HG02571 (cell line): Measurements from ENCODE around the gene AOC3.
A peak's percentile ranks its signal among the peaks of the same experiment; 100 is the strongest.

Source experiments
- ATAC-seq: cut with Tn5 transposase; IDR thresholded peaks from one replicate; pipeline ENCODE4 v1.9.1; 2021; ENCODE audit warnings: mild to moderate bottlenecking, moderate library complexity; ENCODE audit not compliant: unreplicated experiment

The AOC3 gene

GRCh38 chr17:42850954-42851353 is at the start of gene AOC3:
AOC3 (plus strand) TSS chr17:42851199; CDS start chr17:42851344, 145 bp downstream.
- no peak for ATAC-seq

- ATAC-seq, result no peak
These were observed 47.7 kb upstream of the AOC3 start for GRCh38 chr17:42803074-42803883.

GRCh38 chr17:42804918-42805367 is 46.1 kb upstream of the AOC3 start:
- no peak for ATAC-seq

GRCh38 chr17:42806249-42806648 is 44.8 kb upstream of the AOC3 start:
- ATAC-seq, result no peak

- no peak for ATAC-seq
These were observed 41.7 kb upstream of the AOC3 start for GRCh38 chr17:42809250-42809649.

GRCh38 chr17:42814633-42815399 is 36.2 kb upstream of the AOC3 start:
- no peak for ATAC-seq

- ATAC-seq, result no peak
These were observed 33.1 kb upstream of the AOC3 start for GRCh38 chr17:42817866-42818265.

- no peak for ATAC-seq
These were observed 32.6 kb upstream of the AOC3 start for GRCh38 chr17:42818379-42818778.

- no peak for ATAC-seq
These were observed 31.0 kb upstream of the AOC3 start for GRCh38 chr17:42819939-42820535.

GRCh38 chr17:42821176-42821575 is 29.8 kb upstream of the AOC3 start:
- no peak for ATAC-seq

GRCh38 chr17:42827472-42827871 is 23.5 kb upstream of the AOC3 start:
- ATAC-seq, result no peak

- ATAC-seq, result no peak
These were observed 20.0 kb upstream of the AOC3 start for GRCh38 chr17:42830971-42831370.

- no peak for ATAC-seq
These were observed 18.6 kb upstream of the AOC3 start for GRCh38 chr17:42832213-42832933.

GRCh38 chr17:42832934-42833766 is 17.8 kb upstream of the AOC3 start, which contains the start of gene PSME3:
PSME3 (plus strand) TSS chr17:42833397; CDS start chr17:42833632, 235 bp downstream.
- ATAC-seq, result peak; percentile 86

GRCh38 chr17:42833767-42834422 is 17.1 kb upstream of the AOC3 start:
- ATAC-seq, result no peak

- no peak for ATAC-seq
These were observed 15.3 kb upstream of the AOC3 start for GRCh38 chr17:42835732-42836131.

- ATAC-seq, result no peak
These were observed 8.9 kb upstream of the AOC3 start for GRCh38 chr17:42841975-42842685.

- ATAC-seq, result no peak
These were observed 7.6 kb upstream of the AOC3 start for GRCh38 chr17:42843358-42843934.
